Smooth muscle cell (in vitro differentiated cells): ENCODE data around the gene WARS2. TPM values are rescaled to one million over a fixed set of nuclear protein-coding genes. Genes with fewer than 3 reads are reported as not detected.
A peak's percentile ranks its signal among the peaks of the same experiment; 100 is the strongest.

Source experiments
- DNase-seq: peaks from one replicate; lab custom pipeline; 2025; ENCODE audit not compliant: unreplicated experiment; lab: John Stamatoyannopoulos, UW
- H2AFZ ChIP-seq: fragments of 200-600 bp; sonication (generic); 2 replicates; pipeline ENCODE4 v1.6.0; 2016; ENCODE audit warnings: antibody characterized with exemption, low read depth, mild to moderate bottlenecking
- H3F3A ChIP-seq: fragments of 200-600 bp; sonication (generic); 2 replicates; pipeline ENCODE4 v1.6.0; 2017; ENCODE audit warnings: antibody characterized with exemption, low read depth
- H3K27ac ChIP-seq: fragments of 200-600 bp; sonication (generic); 2 replicates; pipeline ENCODE4 v1.5.1; 2016; ENCODE audit warnings: low read depth, mild to moderate bottlenecking
- H3K27me3 ChIP-seq: fragments of 200-600 bp; sonication (generic); 2 replicates; pipeline ENCODE4 v1.6.1; 2016; ENCODE audit warnings: low read depth, mild to moderate bottlenecking
- H3K36me3 ChIP-seq: fragments of 200-600 bp; sonication (generic); 2 replicates; pipeline ENCODE4 v1.5.1; 2016; ENCODE audit warnings: low read depth
- H3K4me1 ChIP-seq: fragments of 200-600 bp; sonication (generic); 2 replicates; pipeline ENCODE4 v1.5.1; 2016; ENCODE audit warnings: low read depth
- H3K4me2 ChIP-seq: fragments of 200-600 bp; sonication (generic); 2 replicates; pipeline ENCODE4 v1.6.0; 2016; ENCODE audit warnings: mild to moderate bottlenecking
- H3K4me3 ChIP-seq: fragments of 200-600 bp; sonication (generic); 2 replicates; pipeline ENCODE4 v1.5.1; 2016; ENCODE audit warnings: mild to moderate bottlenecking
- H3K79me2 ChIP-seq: fragments of 200-600 bp; sonication (generic); 2 replicates; pipeline ENCODE4 v1.6.0; 2016; ENCODE audit warnings: low read depth, mild to moderate bottlenecking
- H3K9ac ChIP-seq: fragments of 200-600 bp; sonication (generic); 2 replicates; pipeline ENCODE4 v1.6.0; 2016; ENCODE audit warnings: low read depth
- H3K9me3 ChIP-seq: fragments of 200-600 bp; sonication (generic); replicated peaks from 2 replicates; pipeline ENCODE4 v1.5.1; 2016; ENCODE audit warnings: low read depth
- H4K20me1 ChIP-seq: fragments of 200-600 bp; sonication (generic); 2 replicates; pipeline ENCODE4 v1.6.0; 2016; ENCODE audit warnings: low read depth
- whole genome bisulfite sequencing: methylation state at CpG from one replicate; pipeline ENCODE4 v1.1.7; 2016; ENCODE audit warnings: low lambda C conversion rate; 5-methylcytosine and 5-hydroxymethylcytosine counted together
- polyA plus RNA-seq: library from polyadenylated mRNA; unstranded; fragments of >200 nt; fragmentation: Nextera tagmentation; extraction: Ambion mirVana; gene quantifications from 2 replicates; pipeline ENCODE4 v1.2.1, GENCODE V29; 2016
- total RNA-seq: library from RNA; depleted of rRNA; stranded (reverse); fragments of >200 nt; gene quantifications from 2 replicates; pipeline ENCODE4 v1.2.3, GENCODE V29; 2014
- TF ChIP-seq, protein P1 (sequence below): fragments of 200-600 bp; sonication (generic); IDR thresholded peaks from 2 replicates; pipeline ENCODE4 v1.5.1; 2017; ENCODE audit warnings: borderline replicate concordance, mild to moderate bottlenecking, antibody characterized with exemption; ENCODE audit not compliant: insufficient read depth, poor library complexity, severe bottlenecking

The WARS2 gene
- total and polyA plus RNA-seq, 2 experiments from 2014 or later = 5.9 to 9.6 TPM

GRCh38 chr1:119079881-119080280, 60.6 kb downstream of the WARS2 start:
- H3K9ac ChIP-seq = no peak overlapping the region
- H3K9me3 ChIP-seq = no peaks in the 10 kb centered on the region
- peaks cover 10% of the 10 kb centered on the region for H3K4me1 ChIP-seq
- no peak for DNase-seq
- H3K4me2 ChIP-seq = peak overlapping the region; percentile 65
- no peaks in the 10 kb centered on the region for H3F3A ChIP-seq
- H3K27me3 ChIP-seq = no peaks in the 10 kb centered on the region
- H3K79me2 ChIP-seq = no peaks in the 10 kb centered on the region
- 92% methylated on average over 1 of the region's 1 CpG for WGBS
- TF ChIP-seq, protein P1, sequence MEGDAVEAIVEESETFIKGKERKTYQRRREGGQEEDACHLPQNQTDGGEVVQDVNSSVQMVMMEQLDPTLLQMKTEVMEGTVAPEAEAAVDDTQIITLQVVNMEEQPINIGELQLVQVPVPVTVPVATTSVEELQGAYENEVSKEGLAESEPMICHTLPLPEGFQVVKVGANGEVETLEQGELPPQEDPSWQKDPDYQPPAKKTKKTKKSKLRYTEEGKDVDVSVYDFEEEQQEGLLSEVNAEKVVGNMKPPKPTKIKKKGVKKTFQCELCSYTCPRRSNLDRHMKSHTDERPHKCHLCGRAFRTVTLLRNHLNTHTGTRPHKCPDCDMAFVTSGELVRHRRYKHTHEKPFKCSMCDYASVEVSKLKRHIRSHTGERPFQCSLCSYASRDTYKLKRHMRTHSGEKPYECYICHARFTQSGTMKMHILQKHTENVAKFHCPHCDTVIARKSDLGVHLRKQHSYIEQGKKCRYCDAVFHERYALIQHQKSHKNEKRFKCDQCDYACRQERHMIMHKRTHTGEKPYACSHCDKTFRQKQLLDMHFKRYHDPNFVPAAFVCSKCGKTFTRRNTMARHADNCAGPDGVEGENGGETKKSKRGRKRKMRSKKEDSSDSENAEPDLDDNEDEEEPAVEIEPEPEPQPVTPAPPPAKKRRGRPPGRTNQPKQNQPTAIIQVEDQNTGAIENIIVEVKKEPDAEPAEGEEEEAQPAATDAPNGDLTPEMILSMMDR = no peak
- no peaks in the 10 kb centered on the region for H3K36me3 ChIP-seq
- H3K27ac ChIP-seq = peak overlapping the region; percentile 4
- H3K4me3 ChIP-seq = no peak overlapping the region
- H4K20me1 ChIP-seq = no peaks in the 10 kb centered on the region
- H2AFZ ChIP-seq = no peak overlapping the region

GRCh38 chr1:119075614-119076013, 64.8 kb downstream of the WARS2 start:
- no peak for DNase-seq
- no peaks in the 10 kb centered on the region for H3K9me3 ChIP-seq
- no peaks in the 10 kb centered on the region for H3K27me3 ChIP-seq
- H4K20me1 ChIP-seq = no peaks in the 10 kb centered on the region
- no peaks in the 10 kb centered on the region for H3K79me2 ChIP-seq
- no peak overlapping the region for H3K4me3 ChIP-seq
- no peaks in the 10 kb centered on the region for H3K36me3 ChIP-seq
- no peak overlapping the region for H3K27ac ChIP-seq
- peaks cover 6% of the 10 kb centered on the region for H3K4me1 ChIP-seq
- TF ChIP-seq, protein P1 = no peak
- H2AFZ ChIP-seq = no peak overlapping the region
- no peaks in the 10 kb centered on the region for H3F3A ChIP-seq
- H3K9ac ChIP-seq = no peak overlapping the region
- no peak overlapping the region for H3K4me2 ChIP-seq
- WGBS = 90% methylated on average over 1 of the region's 1 CpG

- no peaks in the 10 kb centered on the region for H3K4me1 ChIP-seq
- TF ChIP-seq, protein P1 = no peak
- H3K27ac ChIP-seq = no peak overlapping the region
- no peak for DNase-seq
- H3F3A ChIP-seq = no peaks in the 10 kb centered on the region
- no peaks in the 10 kb centered on the region for H3K36me3 ChIP-seq
- 96% methylated on average over 3 of the region's 3 CpGs for WGBS
- no peak overlapping the region for H3K4me2 ChIP-seq
- no peak overlapping the region for H2AFZ ChIP-seq
- no peak overlapping the region for H3K4me3 ChIP-seq
- H3K79me2 ChIP-seq = no peaks in the 10 kb centered on the region
- no peaks in the 10 kb centered on the region for H4K20me1 ChIP-seq
- no peak overlapping the region for H3K9ac ChIP-seq
- H3K9me3 ChIP-seq = no peaks in the 10 kb centered on the region
- H3K27me3 ChIP-seq = no peaks in the 10 kb centered on the region
These were observed 69.1 kb downstream of the WARS2 start for GRCh38 chr1:119071321-119071720.

- H3K36me3 ChIP-seq = no peaks in the 10 kb centered on the region
- H3K27me3 ChIP-seq = no peaks in the 10 kb centered on the region
- no peaks in the 10 kb centered on the region for H4K20me1 ChIP-seq
- WGBS = 88% methylated on average over 5 of the region's 5 CpGs
- no peaks in the 10 kb centered on the region for H3F3A ChIP-seq
- no peak overlapping the region for H3K27ac ChIP-seq
- H3K9me3 ChIP-seq = no peaks in the 10 kb centered on the region
- no peak overlapping the region for H2AFZ ChIP-seq
- no peaks in the 10 kb centered on the region for H3K79me2 ChIP-seq
- no peak overlapping the region for H3K4me2 ChIP-seq
- TF ChIP-seq, protein P1 = no peak
- H3K9ac ChIP-seq = no peak overlapping the region
- H3K4me1 ChIP-seq = no peaks in the 10 kb centered on the region
- no peak overlapping the region for H3K4me3 ChIP-seq
- DNase-seq = no peak
These were observed 70.8 kb downstream of the WARS2 start for GRCh38 chr1:119069682-119070081.
